ENCODE results near the gene GLTP.

- TF ChIP-seq CTCF (IDR thresholded peaks at IDR 0.05), result no peak
- no peak for TF ChIP-seq POLR2A (IDR thresholded peaks at IDR 0.05)
These were observed 46.3 kb upstream of the GLTP start for GRCh38 chr12:109926488-109927210.
